ENCODE data around the gene PTPRQ.

Gene PTPRQ

GRCh38 chr12:80617733-80618132 is 173.7 kb downstream of the PTPRQ start:
- no peak for TF ChIP-seq CTCF (IDR thresholded peaks at IDR 0.05; ENCODE audit: low read depth, low read length)
- no peaks in the 10 kb centered on the region for H3K9me3 ChIP-seq (ENCODE audit: severe bottlenecking)
- no peaks in the 10 kb centered on the region for H3K36me3 ChIP-seq
- no peak overlapping the region for H3K27ac ChIP-seq
- H3K27me3 ChIP-seq (ENCODE audit: insufficient read depth, low read depth, severe bottlenecking), result no peaks in the 10 kb centered on the region
- H3K4me3 ChIP-seq (ENCODE audit: low read depth, low read length), result no peak overlapping the region
- no peak for DNase-seq

DNA sequence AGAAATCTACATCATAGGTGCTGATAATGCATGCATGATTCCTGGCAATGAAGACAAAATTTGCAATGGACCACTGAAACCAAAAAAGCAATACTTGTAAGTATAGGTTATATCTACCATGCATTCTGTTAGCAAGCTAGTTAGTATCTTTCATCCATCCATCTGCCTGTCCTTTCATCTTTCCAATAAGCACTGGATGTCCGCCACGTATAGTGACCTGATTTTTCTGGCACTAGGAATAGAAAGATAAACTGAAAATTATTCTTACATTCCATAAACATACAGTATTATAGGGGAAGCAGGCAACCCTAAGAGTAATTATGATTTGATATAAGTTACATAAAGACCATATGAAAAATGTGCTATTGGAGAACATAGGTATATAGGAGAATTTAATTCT is 176.2 kb downstream of the PTPRQ start:
- Histone ChIP-seq H3K36me3 (no peaks in the 10 kb centered on the region), H3K27ac (no peak overlapping the region), H3K27me3 (ENCODE audit: insufficient read depth, low read depth, severe bottlenecking) (no peaks in the 10 kb centered on the region), H3K4me3 (ENCODE audit: low read depth, low read length) (no peak overlapping the region), H3K9me3 (ENCODE audit: severe bottlenecking) (no peaks in the 10 kb centered on the region)
- no peak for DNase-seq
- TF ChIP-seq CTCF (IDR thresholded peaks at IDR 0.05; ENCODE audit: low read depth, low read length), result no peak

- DNase-seq, result no peak
Measured at GRCh38 chr12:80622271-80622670, 178.2 kb downstream of the PTPRQ start.

DNA sequence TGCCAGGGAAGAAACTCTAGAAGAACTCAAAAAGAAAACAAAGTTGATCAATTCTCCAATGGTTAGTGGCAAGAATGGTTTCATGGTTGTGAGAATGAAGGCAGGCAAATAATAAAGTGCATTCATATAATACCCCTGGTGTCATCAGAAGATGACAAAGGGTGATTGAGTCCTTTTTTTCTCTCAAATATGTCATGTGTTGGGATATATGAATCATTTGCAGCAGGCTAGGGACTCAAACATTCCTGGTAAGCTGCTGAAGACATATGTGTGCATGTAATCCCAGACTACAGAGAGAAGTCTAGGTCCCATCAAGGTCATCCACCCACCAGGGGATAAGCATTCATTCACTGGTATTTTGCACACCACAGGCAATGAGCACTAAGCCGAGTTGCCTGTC is 181.0 kb downstream of the PTPRQ start:
- DNase-seq, result no peak
- Histone ChIP-seq H3K27me3 (ENCODE audit: insufficient read depth, low read depth, severe bottlenecking) (no peaks in the 10 kb centered on the region), H3K9me3 (ENCODE audit: severe bottlenecking) (no peaks in the 10 kb centered on the region), H3K27ac (no peak overlapping the region), H3K36me3 (no peaks in the 10 kb centered on the region), H3K4me3 (ENCODE audit: low read depth, low read length) (no peak overlapping the region)
- no peak for TF ChIP-seq CTCF (IDR thresholded peaks at IDR 0.05; ENCODE audit: low read depth, low read length)

More at GRCh38 chr12:80622271-80622670, 178.2 kb downstream of the PTPRQ start:
- H3K27ac ChIP-seq, result no peak overlapping the region
- no peak for TF ChIP-seq CTCF (IDR thresholded peaks at IDR 0.05; ENCODE audit: low read depth, low read length)
- no peaks in the 10 kb centered on the region for H3K36me3 ChIP-seq
- no peaks in the 10 kb centered on the region for H3K9me3 ChIP-seq (ENCODE audit: severe bottlenecking)
- H3K27me3 ChIP-seq (ENCODE audit: insufficient read depth, low read depth, severe bottlenecking), result no peaks in the 10 kb centered on the region
- no peak overlapping the region for H3K4me3 ChIP-seq (ENCODE audit: low read depth, low read length)

- Histone ChIP-seq H3K36me3 (no peaks in the 10 kb centered on the region), H3K27ac (no peak overlapping the region), H3K9me3 (ENCODE audit: severe bottlenecking) (no peaks in the 10 kb centered on the region), H3K27me3 (ENCODE audit: insufficient read depth, low read depth, severe bottlenecking) (no peaks in the 10 kb centered on the region), H3K4me3 (ENCODE audit: low read depth, low read length) (no peak overlapping the region)
- TF ChIP-seq CTCF (IDR thresholded peaks at IDR 0.05; ENCODE audit: low read depth, low read length), result no peak
- DNase-seq, result no peak
Measured at GRCh38 chr12:80625901-80626300, 181.9 kb downstream of the PTPRQ start.

- Histone ChIP-seq H3K36me3 (no peaks in the 10 kb centered on the region), H3K4me3 (ENCODE audit: low read depth, low read length) (no peak overlapping the region), H3K9me3 (ENCODE audit: severe bottlenecking) (no peaks in the 10 kb centered on the region), H3K27ac (no peak overlapping the region), H3K27me3 (ENCODE audit: insufficient read depth, low read depth, severe bottlenecking) (no peaks in the 10 kb centered on the region)
- DNase-seq, result no peak
- no peak for TF ChIP-seq CTCF (IDR thresholded peaks at IDR 0.05; ENCODE audit: low read depth, low read length)
Measured at GRCh38 chr12:80627782-80628181, 183.7 kb downstream of the PTPRQ start.
